Fibroblast of lung (primary cell): ENCODE data around the gene NHERF2.

ENCODE experiments used
- EZH2 ChIP-seq: IDR thresholded peaks from 2 replicates; pipeline ENCODE4 v1.5.1; 2012; ENCODE audit warnings: low read length, control low read depth, mild to moderate bottlenecking; ENCODE audit errors: missing control alignments
- TF ChIP-seq, protein P1 (sequence below), 2 donors: IDR thresholded peaks in 1 of 2; conservative IDR thresholded peaks in 1 of 2; 1 replicate in 1 of 2; 2 replicates in 1 of 2; pipeline ENCODE4 v1.5.1; 2011 to 2012; ENCODE audit warnings: low read length in 2 of 2, control low read depth in 1 of 2, inconsistent platforms in 1 of 2, low read depth in 1 of 2, mild to moderate bottlenecking in 1 of 2

- TF ChIP-seq, protein P1, sequence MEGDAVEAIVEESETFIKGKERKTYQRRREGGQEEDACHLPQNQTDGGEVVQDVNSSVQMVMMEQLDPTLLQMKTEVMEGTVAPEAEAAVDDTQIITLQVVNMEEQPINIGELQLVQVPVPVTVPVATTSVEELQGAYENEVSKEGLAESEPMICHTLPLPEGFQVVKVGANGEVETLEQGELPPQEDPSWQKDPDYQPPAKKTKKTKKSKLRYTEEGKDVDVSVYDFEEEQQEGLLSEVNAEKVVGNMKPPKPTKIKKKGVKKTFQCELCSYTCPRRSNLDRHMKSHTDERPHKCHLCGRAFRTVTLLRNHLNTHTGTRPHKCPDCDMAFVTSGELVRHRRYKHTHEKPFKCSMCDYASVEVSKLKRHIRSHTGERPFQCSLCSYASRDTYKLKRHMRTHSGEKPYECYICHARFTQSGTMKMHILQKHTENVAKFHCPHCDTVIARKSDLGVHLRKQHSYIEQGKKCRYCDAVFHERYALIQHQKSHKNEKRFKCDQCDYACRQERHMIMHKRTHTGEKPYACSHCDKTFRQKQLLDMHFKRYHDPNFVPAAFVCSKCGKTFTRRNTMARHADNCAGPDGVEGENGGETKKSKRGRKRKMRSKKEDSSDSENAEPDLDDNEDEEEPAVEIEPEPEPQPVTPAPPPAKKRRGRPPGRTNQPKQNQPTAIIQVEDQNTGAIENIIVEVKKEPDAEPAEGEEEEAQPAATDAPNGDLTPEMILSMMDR (conservative IDR thresholded peaks at IDR 0.05 in 1 of 2, IDR thresholded peaks at IDR 0.05 in 1 of 2; ENCODE audit: low read depth in 1 of 2, low read length in 2 of 2): no peak
- TF ChIP-seq EZH2: peak; percentile 42
These were observed 6.5 kb upstream of the NHERF2 start for GRCh38 chr16:2019921-2020831.
